Right lobe of liver (tissue), 6 donors: ENCODE measurements around the gene MOB3A. TPM values are rescaled to one million over a fixed set of nuclear protein-coding genes. Genes with fewer than 3 reads are reported as not detected.
A peak's percentile ranks its signal among the peaks of the same experiment; 100 is the strongest.

Experiments
- ATAC-seq, 4 donors: fragments of 200-7000 bp; cut with Tn5 transposase; one replicate each; pipeline ENCODE4 v1.9.1; 2020; ENCODE audit warnings: mild to moderate bottlenecking in 4 of 4, moderate library complexity in 4 of 4
- DNase-seq, 3 donors: peaks; one replicate each; pipeline ENCODE4 v3.0.0-alpha.2; 2020
- H3K27ac ChIP-seq, 3 donors: fragments of 200-600 bp; one replicate each; pipeline ENCODE4 v1.8.0; 2022
- H3K27me3 ChIP-seq, 2 donors: fragments of 200-600 bp; one replicate each; pipeline ENCODE4 v1.8.0; 2022
- H3K36me3 ChIP-seq, 4 donors: fragments of 200-600 bp; sonication (generic) in 1 of 4; one replicate each; pipeline versions ENCODE4 v1.5.1 to v1.8.0; 2017 to 2022; ENCODE audit warnings: control low read depth in 1 of 4
- H3K4me1 ChIP-seq, 4 donors: fragments of 200-600 bp; sonication (generic) in 1 of 4; one replicate each; pipeline versions ENCODE4 v1.5.1 to v1.8.0; 2017 to 2022; ENCODE audit warnings: control low read depth in 1 of 4
- H3K4me3 ChIP-seq, 3 donors: fragments of 200-600 bp; one replicate each; pipeline ENCODE4 v1.8.0; 2022
- H3K9me3 ChIP-seq, 4 donors: fragments of 200-600 bp; sonication (generic) in 1 of 4; one replicate each; pipeline versions ENCODE4 v1.5.1 to v1.8.0; 2017 to 2022; ENCODE audit warnings: control low read depth in 1 of 4
- CTCF ChIP-seq, 4 donors: fragments of 200-600 bp in 3 of 4; fragments of 450-650 bp in 1 of 4; IDR thresholded peaks; one replicate each; pipeline versions ENCODE4 v1.5.1 to v1.8.0; 2016 to 2022; ENCODE audit warnings: antibody characterized with exemption in 4 of 4, mild to moderate bottlenecking in 2 of 4
- POLR2A ChIP-seq: fragments of 450-650 bp; IDR thresholded peaks from one replicate; pipeline ENCODE4 v1.6.1; 2017; ENCODE audit warnings: antibody characterized with exemption, mild to moderate bottlenecking
- WGBS: methylation state at CpG from one replicate; pipeline ENCODE4 v1.1.6; 2018; ENCODE audit warnings: low coverage, low lambda C conversion rate; ENCODE audit not compliant: insufficient coverage; ENCODE audit errors: missing lambda C conversion rate; 5-methylcytosine and 5-hydroxymethylcytosine counted together
- intact Hi-C, 2 donors: fragments of 100-400 bp; cut with DNase I; formaldehyde crosslinking; loops; one replicate each; pipeline versions ENCODE4 v1.11.2 to v1.14.1; 2022
- total RNA-seq, 6 experiments: library from RNA; depleted of rRNA in 2 of 6; stranded (reverse); fragments of >200 nt in 2 of 6; fragmentation: NEBNext Ultra II Directional in 3 of 6; extraction: Animal tissue kit (Norgen Biotek cat#: 25700) in 3 of 6; gene quantifications; one replicate each; pipeline versions ENCODE4 v1.1.0 to v1.2.4, GENCODE V29; 2016 to 2023
- donor health status: DM: no; HTN: yes; CAD: no.
- donor health status: DM: no; HTN: no; CAD: no.
- donor health status: DM: no; HTN: no; CAD: no.
- donor health status: DM: no; HTN: yes; CAD: no.
- donor health status: DM: no; HTN: yes; CAD: no.

MOB3A gene
- total RNA-seq, 6 experiments from 2014 or later = 8.3 to 13.8 (median 10.8) TPM

GRCh38 chr19:2070436-2070827, 25.7 kb downstream of the MOB3A start:
- ATAC-seq (peak in 2 of 4 donors; percentile 19 to 25), DNase-seq (no peak)
- 81% methylated on average over 9 of the region's 10 CpGs for WGBS
- Histone ChIP-seq H3K4me3 (no peak overlapping the region), H3K27ac (no peak overlapping the region), H3K9me3 (no peaks in the 10 kb centered on the region), H3K4me1 (peaks cover 0 to 8% (median 4%) of the 10 kb centered on the region in 4 donors), H3K36me3 (peaks cover 0 to 15% (median 8%) of the 10 kb centered on the region in 4 donors), H3K27me3 (no peaks in the 10 kb centered on the region)
- intact Hi-C loops = loop anchor here (2.0 to 5.0 kb wide), 2 partner anchors 48 to 54 kb away; no protein-coding TSS in a partner anchor
- TF ChIP-seq CTCF (IDR thresholded peaks at IDR 0.05) (no peak), POLR2A (no peak)

GRCh38 chr19:2064788-2065524, 31.2 kb downstream of the MOB3A start:
- DNase-seq = peak in 1 of 3 donors; percentile 49
- TF ChIP-seq CTCF (IDR thresholded peaks at IDR 0.05) = no peak
- no peak for TF ChIP-seq POLR2A
- Histone ChIP-seq H3K9me3 (no peaks in the 10 kb centered on the region), H3K36me3 (no peaks in the 10 kb centered on the region), H3K27me3 (no peaks in the 10 kb centered on the region), H3K27ac (peak overlapping the region in 1 of 3 donors; percentile 10), H3K4me3 (no peak overlapping the region), H3K4me1 (peaks cover 0 to 20% (median 7%) of the 10 kb centered on the region in 4 donors)
- WGBS = 100% methylated on average over 2 of the region's 38 CpGs
- ATAC-seq = no peak
- intact Hi-C loops = no loop called here

GRCh38 chr19:2064395-2064787, 31.7 kb downstream of the MOB3A start:
- H3K36me3 ChIP-seq = no peaks in the 10 kb centered on the region
- DNase-seq = peak in 1 of 3 donors; percentile 53
- intact Hi-C loops = no loop called here
- H3K4me1 ChIP-seq = peaks cover 0 to 24% (median 6%) of the 10 kb centered on the region in 4 donors
- H3K9me3 ChIP-seq = no peaks in the 10 kb centered on the region
- H3K27me3 ChIP-seq = no peaks in the 10 kb centered on the region
- no peak for TF ChIP-seq POLR2A
- TF ChIP-seq CTCF (IDR thresholded peaks at IDR 0.05) = no peak
- no peak overlapping the region for H3K4me3 ChIP-seq
- WGBS = 38% methylated on average over 8 of the region's 13 CpGs
- H3K27ac ChIP-seq = peak overlapping the region in 1 of 3 donors; percentile 10
- no peak for ATAC-seq

GRCh38 chr19:2063824-2064223, 32.3 kb downstream of the MOB3A start:
- WGBS = 69% methylated on average over 7 of the region's 8 CpGs
- H3K4me3 ChIP-seq = no peak overlapping the region
- ATAC-seq (no peak), DNase-seq (no peak)
- peaks cover 0 to 24% (median 9%) of the 10 kb centered on the region in 4 donors for H3K4me1 ChIP-seq
- H3K9me3 ChIP-seq = no peaks in the 10 kb centered on the region
- H3K36me3 ChIP-seq = no peaks in the 10 kb centered on the region
- TF ChIP-seq CTCF (IDR thresholded peaks at IDR 0.05) (no peak), POLR2A (no peak)
- no peak overlapping the region for H3K27ac ChIP-seq
- H3K27me3 ChIP-seq = no peaks in the 10 kb centered on the region
- intact Hi-C loops = no loop called here
